ENCODE results near the gene NAV2.

The NAV2 gene

GRCh38 chr11:20109731-20110445, 397.3 kb downstream of the NAV2 start:
- Histone ChIP-seq H3K14ac (ENCODE audit: low read length) (peak overlapping the region; percentile 3), H3K27ac (ENCODE audit: low read depth, low read length) (peak overlapping the region; percentile 53), H2BK12ac (ENCODE audit: low read length) (peak overlapping the region; percentile 12), H3K4me2 (ENCODE audit: low read length) (no peak overlapping the region), H4K12ac (ENCODE audit: low read depth, low read length) (no peak overlapping the region), H3K36me3 (ENCODE audit: control insufficient read depth in 1 of 2, insufficient read depth in 2 of 2, low read length in 2 of 2) (peaks cover 28 to 46% of the 10 kb centered on the region in 2 experiments), H2BK120ac (ENCODE audit: insufficient read depth, low read length, poor library complexity) (peak overlapping the region; percentile 8), H2BK5ac (ENCODE audit: low read depth, low read length, poor library complexity) (peak overlapping the region; percentile 3), H3K18ac (ENCODE audit: low read length) (no peak overlapping the region), H3K4me3 (ENCODE audit: low read depth, low read length) (no peak overlapping the region), H2AK5ac (ENCODE audit: low read length) (peak overlapping the region; percentile 21), H3K79me2 (ENCODE audit: control insufficient read depth, insufficient read depth, low read length, poor library complexity) (no peaks in the 10 kb centered on the region), H3K9me3 (ENCODE audit: insufficient read depth, low read depth, low read length) (no peaks in the 10 kb centered on the region), H3K79me1 (ENCODE audit: low read length) (peaks cover 14% of the 10 kb centered on the region), H3K27me3 (ENCODE audit: insufficient read depth, low read length) (no peaks in the 10 kb centered on the region), H4K91ac (ENCODE audit: low read depth, low read length) (peak overlapping the region; percentile 51), H3K9ac (ENCODE audit: low read length) (no peak overlapping the region), H3K4ac (ENCODE audit: low read depth, low read length) (no peak overlapping the region), H3K23ac (ENCODE audit: low read length) (no peak overlapping the region), H3K4me1 (ENCODE audit: control insufficient read depth in 1 of 2, insufficient read depth in 2 of 2, low read length in 2 of 2) (peaks cover 14 to 29% of the 10 kb centered on the region in 2 experiments), H4K8ac (ENCODE audit: low read depth, low read length) (no peak overlapping the region), H2AFZ (ENCODE audit: insufficient read depth, low read length, poor library complexity) (no peak overlapping the region)
- DNase-seq: no peak
- no CpG with 5 or more reads among the region's 9 CpGs for WGBS (ENCODE audit: extremely low coverage, insufficient coverage, insufficient read length)

GRCh38 chr11:20110908-20111669, 398.5 kb downstream of the NAV2 start:
- peak overlapping the region; percentile 17 for H3K4ac ChIP-seq (ENCODE audit: low read depth, low read length)
- H3K27ac ChIP-seq (ENCODE audit: low read depth, low read length): peak overlapping the region; percentile 98
- H2BK5ac ChIP-seq (ENCODE audit: low read depth, low read length, poor library complexity): peak overlapping the region; percentile 94
- no peak overlapping the region for H3K23ac ChIP-seq (ENCODE audit: low read length)
- no peak overlapping the region for H4K12ac ChIP-seq (ENCODE audit: low read depth, low read length)
- H3K36me3 ChIP-seq (ENCODE audit: control insufficient read depth in 1 of 2, insufficient read depth in 2 of 2, low read length in 2 of 2): peaks cover 28 to 43% of the 10 kb centered on the region in 2 experiments
- H3K4me3 ChIP-seq (ENCODE audit: low read depth, low read length): no peak overlapping the region
- H3K9ac ChIP-seq (ENCODE audit: low read length): no peak overlapping the region
- H2BK120ac ChIP-seq (ENCODE audit: insufficient read depth, low read length, poor library complexity): peak overlapping the region; percentile 85
- H2BK12ac ChIP-seq (ENCODE audit: low read length): peak overlapping the region; percentile 39
- H3K27me3 ChIP-seq (ENCODE audit: insufficient read depth, low read length): no peaks in the 10 kb centered on the region
- H3K18ac ChIP-seq (ENCODE audit: low read length): no peak overlapping the region
- no peaks in the 10 kb centered on the region for H3K9me3 ChIP-seq (ENCODE audit: insufficient read depth, low read depth, low read length)
- peak; percentile 76 to 91 for DNase-seq
- peaks cover 14% of the 10 kb centered on the region for H3K79me1 ChIP-seq (ENCODE audit: low read length)
- peaks cover 14 to 29% of the 10 kb centered on the region in 2 experiments for H3K4me1 ChIP-seq (ENCODE audit: control insufficient read depth in 1 of 2, insufficient read depth in 2 of 2, low read length in 2 of 2)
- no peak overlapping the region for H2AK5ac ChIP-seq (ENCODE audit: low read length)
- H3K79me2 ChIP-seq (ENCODE audit: control insufficient read depth, insufficient read depth, low read length, poor library complexity): no peaks in the 10 kb centered on the region
- H3K14ac ChIP-seq (ENCODE audit: low read length): no peak overlapping the region
- H4K91ac ChIP-seq (ENCODE audit: low read depth, low read length): peak overlapping the region; percentile 92
- no peak overlapping the region for H4K8ac ChIP-seq (ENCODE audit: low read depth, low read length)
- H2AFZ ChIP-seq (ENCODE audit: insufficient read depth, low read length, poor library complexity): no peak overlapping the region
- WGBS (ENCODE audit: extremely low coverage, insufficient coverage, insufficient read length): no CpG with 5 or more reads among the region's 8 CpGs
- peak overlapping the region; percentile 3 for H3K4me2 ChIP-seq (ENCODE audit: low read length)

GRCh38 chr11:20111871-20112270, 399.2 kb downstream of the NAV2 start:
- WGBS (ENCODE audit: extremely low coverage, insufficient coverage, insufficient read length): no CpG with 5 or more reads among the region's 1 CpG
- peaks cover 14 to 29% of the 10 kb centered on the region in 2 experiments for H3K4me1 ChIP-seq (ENCODE audit: control insufficient read depth in 1 of 2, insufficient read depth in 2 of 2, low read length in 2 of 2)
- peak overlapping the region; percentile 98 for H3K27ac ChIP-seq (ENCODE audit: low read depth, low read length)
- H3K9ac ChIP-seq (ENCODE audit: low read length): no peak overlapping the region
- H3K14ac ChIP-seq (ENCODE audit: low read length): peak overlapping the region; percentile 76
- no peaks in the 10 kb centered on the region for H3K79me2 ChIP-seq (ENCODE audit: control insufficient read depth, insufficient read depth, low read length, poor library complexity)
- H3K23ac ChIP-seq (ENCODE audit: low read length): no peak overlapping the region
- H3K79me1 ChIP-seq (ENCODE audit: low read length): peaks cover 14% of the 10 kb centered on the region
- H4K12ac ChIP-seq (ENCODE audit: low read depth, low read length): no peak overlapping the region
- H2AFZ ChIP-seq (ENCODE audit: insufficient read depth, low read length, poor library complexity): no peak overlapping the region
- peak overlapping the region; percentile 75 for H2BK12ac ChIP-seq (ENCODE audit: low read length)
- peak overlapping the region; percentile 65 for H3K18ac ChIP-seq (ENCODE audit: low read length)
- peak overlapping the region; percentile 94 for H2BK5ac ChIP-seq (ENCODE audit: low read depth, low read length, poor library complexity)
- peaks cover 29 to 47% of the 10 kb centered on the region in 2 experiments for H3K36me3 ChIP-seq (ENCODE audit: control insufficient read depth in 1 of 2, insufficient read depth in 2 of 2, low read length in 2 of 2)
- H3K4me3 ChIP-seq (ENCODE audit: low read depth, low read length): no peak overlapping the region
- DNase-seq: no peak
- peak overlapping the region; percentile 92 for H4K91ac ChIP-seq (ENCODE audit: low read depth, low read length)
- no peaks in the 10 kb centered on the region for H3K27me3 ChIP-seq (ENCODE audit: insufficient read depth, low read length)
- peak overlapping the region; percentile 85 for H2BK120ac ChIP-seq (ENCODE audit: insufficient read depth, low read length, poor library complexity)
- no peaks in the 10 kb centered on the region for H3K9me3 ChIP-seq (ENCODE audit: insufficient read depth, low read depth, low read length)
- no peak overlapping the region for H2AK5ac ChIP-seq (ENCODE audit: low read length)
- peak overlapping the region; percentile 79 for H4K8ac ChIP-seq (ENCODE audit: low read depth, low read length)
- H3K4ac ChIP-seq (ENCODE audit: low read depth, low read length): peak overlapping the region; percentile 17
- peak overlapping the region; percentile 0 for H3K4me2 ChIP-seq (ENCODE audit: low read length)

- H3K23ac ChIP-seq (ENCODE audit: low read length): no peak overlapping the region
- peak overlapping the region; percentile 89 for H3K18ac ChIP-seq (ENCODE audit: low read length)
- peaks cover 28 to 49% of the 10 kb centered on the region in 2 experiments for H3K36me3 ChIP-seq (ENCODE audit: control insufficient read depth in 1 of 2, insufficient read depth in 2 of 2, low read length in 2 of 2)
- H3K14ac ChIP-seq (ENCODE audit: low read length): peak overlapping the region; percentile 82
- peak overlapping the region; percentile 79 for H4K8ac ChIP-seq (ENCODE audit: low read depth, low read length)
- peak overlapping the region; percentile 17 for H3K4ac ChIP-seq (ENCODE audit: low read depth, low read length)
- peak overlapping the region; percentile 94 for H2BK5ac ChIP-seq (ENCODE audit: low read depth, low read length, poor library complexity)
- no peak overlapping the region for H3K9ac ChIP-seq (ENCODE audit: low read length)
- peak overlapping the region; percentile 87 for H2BK12ac ChIP-seq (ENCODE audit: low read length)
- peak overlapping the region; percentile 98 for H3K27ac ChIP-seq (ENCODE audit: low read depth, low read length)
- H3K4me3 ChIP-seq (ENCODE audit: low read depth, low read length): no peak overlapping the region
- no peaks in the 10 kb centered on the region for H3K79me2 ChIP-seq (ENCODE audit: control insufficient read depth, insufficient read depth, low read length, poor library complexity)
- H3K9me3 ChIP-seq (ENCODE audit: insufficient read depth, low read depth, low read length): no peaks in the 10 kb centered on the region
- no peaks in the 10 kb centered on the region for H3K27me3 ChIP-seq (ENCODE audit: insufficient read depth, low read length)
- H3K4me2 ChIP-seq (ENCODE audit: low read length): peak overlapping the region; percentile 47
- peak overlapping the region; percentile 92 for H4K91ac ChIP-seq (ENCODE audit: low read depth, low read length)
- no peak overlapping the region for H2AFZ ChIP-seq (ENCODE audit: insufficient read depth, low read length, poor library complexity)
- H2BK120ac ChIP-seq (ENCODE audit: insufficient read depth, low read length, poor library complexity): peak overlapping the region; percentile 86
- peak overlapping the region; percentile 73 for H2AK5ac ChIP-seq (ENCODE audit: low read length)
- H3K79me1 ChIP-seq (ENCODE audit: low read length): peaks cover 14% of the 10 kb centered on the region
- WGBS (ENCODE audit: extremely low coverage, insufficient coverage, insufficient read length): no CpG with 5 or more reads among the region's 15 CpGs
- peak overlapping the region; percentile 54 for H4K12ac ChIP-seq (ENCODE audit: low read depth, low read length)
- peak; percentile 72 to 79 for DNase-seq
- peaks cover 14 to 29% of the 10 kb centered on the region in 2 experiments for H3K4me1 ChIP-seq (ENCODE audit: control insufficient read depth in 1 of 2, insufficient read depth in 2 of 2, low read length in 2 of 2)
Measured at GRCh38 chr11:20112291-20113148, 399.9 kb downstream of the NAV2 start.

Measured in trophoblast cell (in vitro differentiated cells and primary cell).